GM10248 (cell line): ENCODE results near the gene RGS7.

Experiments
- CTCF ChIA-PET: fragments of 300-600 bp; sonication (Branson Sonifier 250); formaldehyde crosslinking; extraction: SDS; loops from one replicate; lab custom pipeline; 2021; ENCODE audit warnings: antibody characterized with exemption; lab: Yijun Ruan, JAX
- POLR2A ChIA-PET: fragments of 350-650 bp; sonication (Branson Sonifier 250); formaldehyde crosslinking; extraction: SDS; loops from one replicate; lab custom pipeline; 2020; ENCODE audit warnings: antibody characterized with exemption; lab: Yijun Ruan, JAX
- DNase-seq: peaks from one replicate; pipeline ENCODE4 v3.0.0; 2012; ENCODE audit errors: extremely low spot score
- TF ChIP-seq, protein P1 (sequence below): IDR thresholded peaks from 2 replicates; pipeline ENCODE4 v1.5.1; 2012; ENCODE audit warnings: mild to moderate bottlenecking, low read depth; ENCODE audit errors: extremely low read depth, missing control alignments, control extremely low read depth

RGS7 gene

DNA sequence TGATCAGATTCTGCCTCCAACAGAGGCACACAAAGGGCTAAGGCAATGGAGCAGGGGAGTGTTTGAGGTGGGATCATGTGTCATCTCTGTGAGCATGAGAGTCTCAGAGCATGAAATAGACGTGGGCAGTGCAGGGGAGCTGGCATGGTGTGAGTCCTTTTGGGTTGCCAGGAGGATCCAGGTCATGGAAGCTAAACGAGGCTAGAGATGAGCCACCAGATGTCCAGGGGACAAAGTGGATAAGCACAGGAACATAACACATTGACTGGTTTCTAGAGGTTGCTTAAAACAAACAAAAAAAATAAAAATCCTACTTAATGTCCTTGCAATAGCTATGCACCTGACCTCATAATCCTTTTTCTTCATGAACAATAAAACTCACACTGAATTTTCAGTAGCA is 490.3 kb downstream of the RGS7 start:
- POLR2A ChIA-PET: no interaction called here
- DNase-seq: no peak
- CTCF ChIA-PET: no interaction called here

DNA sequence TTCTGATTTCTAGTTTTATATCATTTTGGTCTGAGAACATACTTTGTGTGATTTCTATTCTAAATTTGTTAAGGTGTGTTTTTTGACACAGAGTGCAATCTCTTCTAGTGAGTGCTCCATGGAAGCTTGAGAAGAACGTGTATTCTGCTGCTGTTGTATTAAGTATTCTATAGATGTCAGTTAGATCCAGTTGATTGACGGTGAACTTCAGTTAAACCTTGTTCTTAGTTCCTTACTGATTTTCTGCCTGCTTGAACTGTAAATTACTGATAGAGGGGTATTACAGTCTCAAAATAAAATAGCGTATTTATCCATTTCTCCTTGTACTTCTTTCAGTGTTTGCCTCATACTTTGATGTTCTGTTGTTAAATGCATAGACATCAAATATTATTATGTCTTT is 497.0 kb downstream of the RGS7 start:
- TF ChIP-seq, protein P1, sequence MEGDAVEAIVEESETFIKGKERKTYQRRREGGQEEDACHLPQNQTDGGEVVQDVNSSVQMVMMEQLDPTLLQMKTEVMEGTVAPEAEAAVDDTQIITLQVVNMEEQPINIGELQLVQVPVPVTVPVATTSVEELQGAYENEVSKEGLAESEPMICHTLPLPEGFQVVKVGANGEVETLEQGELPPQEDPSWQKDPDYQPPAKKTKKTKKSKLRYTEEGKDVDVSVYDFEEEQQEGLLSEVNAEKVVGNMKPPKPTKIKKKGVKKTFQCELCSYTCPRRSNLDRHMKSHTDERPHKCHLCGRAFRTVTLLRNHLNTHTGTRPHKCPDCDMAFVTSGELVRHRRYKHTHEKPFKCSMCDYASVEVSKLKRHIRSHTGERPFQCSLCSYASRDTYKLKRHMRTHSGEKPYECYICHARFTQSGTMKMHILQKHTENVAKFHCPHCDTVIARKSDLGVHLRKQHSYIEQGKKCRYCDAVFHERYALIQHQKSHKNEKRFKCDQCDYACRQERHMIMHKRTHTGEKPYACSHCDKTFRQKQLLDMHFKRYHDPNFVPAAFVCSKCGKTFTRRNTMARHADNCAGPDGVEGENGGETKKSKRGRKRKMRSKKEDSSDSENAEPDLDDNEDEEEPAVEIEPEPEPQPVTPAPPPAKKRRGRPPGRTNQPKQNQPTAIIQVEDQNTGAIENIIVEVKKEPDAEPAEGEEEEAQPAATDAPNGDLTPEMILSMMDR: no peak
- ChIA-PET CTCF (interaction anchor here (1.5 kb wide), 1 partner anchor 13 kb away, joined by 3 read pairs; no protein-coding TSS in a partner anchor), POLR2A (no interaction called here)
- DNase-seq: no peak

More for the DNA sequence above, 490.3 kb downstream of the RGS7 start:
- TF ChIP-seq, protein P1: no peak

DNA sequence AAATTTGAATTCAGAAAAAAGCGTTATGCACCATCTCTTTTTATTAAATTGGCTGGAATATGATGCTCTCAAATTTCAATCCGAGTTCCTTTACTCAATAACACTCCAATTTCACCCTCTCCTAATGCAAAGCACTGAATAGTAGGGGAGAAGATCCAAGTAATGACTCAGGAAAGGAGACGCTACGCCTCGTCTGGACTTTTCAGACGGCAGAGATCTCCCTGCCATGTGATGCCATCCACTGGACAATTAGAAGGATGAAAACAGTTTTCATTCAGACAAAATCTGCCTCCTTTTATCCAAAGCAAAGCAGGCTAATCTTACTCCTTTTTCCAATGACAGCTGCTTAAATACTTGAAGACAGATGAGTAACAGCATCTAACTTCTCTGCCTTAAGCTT is 502.6 kb downstream of the RGS7 start:
- TF ChIP-seq, protein P1: no peak
- POLR2A ChIA-PET: no interaction called here
- CTCF ChIA-PET: no interaction called here
- no peak for DNase-seq

DNA sequence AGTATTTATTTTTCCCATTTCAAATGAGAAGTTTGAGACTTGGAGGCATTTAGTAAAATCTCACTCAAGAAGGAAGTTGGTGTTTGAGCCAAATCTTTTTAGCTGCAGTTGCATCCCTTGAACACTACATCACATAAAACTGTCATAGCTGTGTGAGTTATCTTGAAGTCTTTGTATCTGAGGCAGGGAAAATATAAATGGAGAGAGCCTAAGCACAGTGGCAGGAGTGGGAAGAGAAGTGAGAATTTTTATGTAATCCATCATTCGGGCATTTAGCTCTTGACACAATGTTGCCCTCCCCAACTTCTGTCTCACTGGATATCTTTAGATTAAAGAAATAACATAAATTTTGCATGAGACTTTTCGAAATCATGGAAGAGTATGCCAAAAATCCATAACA is 509.7 kb downstream of the RGS7 start:
- ChIA-PET POLR2A (no interaction called here), CTCF (interaction anchor here (1.0 to 1.5 kb wide), 2 partner anchors 13 to 16 kb away, joined by 3 to 4 read pairs; no protein-coding TSS in a partner anchor)
- no peak for DNase-seq
- TF ChIP-seq, protein P1: no peak

DNA sequence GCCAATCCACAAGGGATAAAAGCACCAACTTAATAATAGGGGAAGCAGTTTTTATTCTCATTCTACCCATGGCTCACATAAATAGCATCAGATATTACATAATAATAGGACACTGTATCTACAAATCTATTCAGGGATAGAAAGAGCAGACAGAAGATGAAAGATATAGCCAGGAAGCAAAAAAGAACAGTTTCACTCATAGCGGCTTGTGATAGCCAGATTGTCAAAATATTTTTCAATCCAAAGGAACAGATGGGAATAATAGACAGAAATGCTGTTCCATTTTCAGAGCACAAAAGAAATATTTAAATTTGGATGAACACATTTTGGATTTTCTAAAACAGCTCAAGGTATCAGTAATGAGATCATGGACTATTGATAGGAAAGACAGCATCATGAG is 512.5 kb downstream of the RGS7 start:
- DNase-seq: no peak
- CTCF ChIA-PET: no interaction called here
- TF ChIP-seq, protein P1: no peak
- POLR2A ChIA-PET: no interaction called here

DNA sequence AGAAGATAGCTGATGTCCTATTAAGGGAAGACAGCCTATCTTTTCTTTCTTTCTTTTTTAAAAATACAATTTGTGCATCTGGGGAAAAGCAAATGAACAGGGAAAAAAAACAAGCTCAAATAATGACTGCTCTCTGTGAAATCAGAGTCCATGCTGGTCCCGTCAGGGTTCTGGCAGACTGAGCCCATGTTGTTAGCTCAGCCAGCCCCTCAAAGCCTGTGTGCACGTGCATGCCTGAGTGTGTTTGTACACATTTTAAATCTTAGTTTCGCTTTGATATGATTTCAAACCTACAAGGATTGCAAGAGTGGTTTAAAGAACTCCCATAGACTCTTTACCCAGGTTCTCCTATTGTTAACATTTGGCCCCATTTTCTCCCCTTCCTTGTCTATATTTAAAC is 513.2 kb downstream of the RGS7 start:
- ChIA-PET CTCF (no interaction called here), POLR2A (no interaction called here)
- DNase-seq: no peak
- TF ChIP-seq, protein P1: no peak

DNA sequence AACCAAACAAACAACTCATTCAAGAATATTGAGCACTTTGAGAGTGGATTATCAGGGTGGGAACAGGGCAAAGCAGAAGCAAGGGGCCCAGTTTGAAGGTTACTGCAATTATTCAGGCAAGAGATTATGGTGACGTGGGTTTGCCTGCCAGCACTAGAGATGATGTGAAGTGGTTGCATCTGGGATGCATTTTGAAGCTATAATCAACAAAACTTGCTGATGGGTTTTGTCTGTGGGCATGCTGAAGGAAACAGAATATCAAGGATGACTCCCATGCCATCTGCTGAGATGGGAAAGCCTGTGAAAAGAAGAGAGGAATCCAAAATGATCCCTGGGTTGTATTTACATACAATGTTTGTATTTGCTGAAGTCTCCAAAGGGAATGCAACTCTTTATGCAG is 520.7 kb downstream of the RGS7 start:
- CTCF ChIA-PET: interaction anchor here (1.7 kb wide), 1 partner anchor 10 kb away, joined by 4 read pairs; no protein-coding TSS in a partner anchor
- no peak for DNase-seq
- TF ChIP-seq, protein P1: no peak
- POLR2A ChIA-PET: no interaction called here
